ENCODE measurements around the gene RARRES1.
A peak's percentile ranks its signal among the peaks of the same experiment; 100 is the strongest.

Gene RARRES1

DNA sequence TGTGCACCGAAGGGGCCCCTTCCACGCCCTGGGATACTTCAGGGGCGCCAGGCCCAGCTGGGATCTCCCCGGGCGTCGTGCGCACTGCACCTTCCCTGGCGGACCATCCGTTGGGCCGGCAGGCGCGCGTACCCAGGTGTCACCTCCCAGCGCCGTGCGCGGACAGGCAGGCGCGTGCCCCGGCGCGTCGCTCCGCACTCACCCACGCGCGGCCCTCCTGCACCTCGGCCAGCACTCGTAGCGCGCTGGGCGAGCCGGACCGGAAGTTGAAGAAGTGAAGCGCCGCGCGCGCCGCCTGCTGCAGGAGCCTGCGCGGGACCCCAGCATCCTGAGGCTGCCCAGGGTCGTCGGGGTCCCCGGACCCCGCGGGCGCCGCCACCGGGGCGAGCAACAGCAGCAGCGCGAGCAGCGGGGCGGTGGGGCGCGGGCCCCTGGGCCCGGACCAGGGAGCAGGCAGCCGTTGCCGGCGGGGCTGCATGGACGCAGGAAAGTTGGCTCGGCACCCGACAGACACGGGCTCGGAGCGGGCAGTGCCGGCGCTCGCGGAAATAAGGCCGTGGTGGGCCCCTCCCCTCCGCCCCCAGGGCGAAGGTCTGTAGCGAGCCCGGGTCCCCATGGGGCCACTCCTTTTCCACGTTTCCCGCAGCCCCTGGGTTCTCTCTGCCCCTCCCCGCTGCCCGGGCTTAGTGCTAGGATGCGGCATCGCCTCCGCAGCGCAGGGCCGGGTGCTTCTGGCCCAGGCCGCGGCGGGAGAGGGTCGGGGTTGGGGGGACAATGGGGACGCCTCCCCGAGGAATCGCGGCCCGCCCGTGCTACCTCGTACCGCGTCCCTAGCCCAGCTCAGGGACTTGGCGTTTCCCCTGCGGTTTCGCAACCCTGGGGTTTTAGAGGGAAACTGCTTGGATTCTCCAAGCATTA is at the start of gene RARRES1:
RARRES1 (minus strand) TSS at position 520 of the 918 bp plus-strand sequence; CDS start at position 478, 42 bp downstream.
- peak; percentile 19 for DNase-seq

GRCh38 chr3:158781849-158782248 is 49.6 kb upstream of the RARRES1 start:
- DNase-seq = no peak

- DNase-seq = no peak
Measured at GRCh38 chr3:158781191-158781590, 48.9 kb upstream of the RARRES1 start.

GRCh38 chr3:158780766-158781165 is 48.5 kb upstream of the RARRES1 start:
- DNase-seq = no peak

DNA sequence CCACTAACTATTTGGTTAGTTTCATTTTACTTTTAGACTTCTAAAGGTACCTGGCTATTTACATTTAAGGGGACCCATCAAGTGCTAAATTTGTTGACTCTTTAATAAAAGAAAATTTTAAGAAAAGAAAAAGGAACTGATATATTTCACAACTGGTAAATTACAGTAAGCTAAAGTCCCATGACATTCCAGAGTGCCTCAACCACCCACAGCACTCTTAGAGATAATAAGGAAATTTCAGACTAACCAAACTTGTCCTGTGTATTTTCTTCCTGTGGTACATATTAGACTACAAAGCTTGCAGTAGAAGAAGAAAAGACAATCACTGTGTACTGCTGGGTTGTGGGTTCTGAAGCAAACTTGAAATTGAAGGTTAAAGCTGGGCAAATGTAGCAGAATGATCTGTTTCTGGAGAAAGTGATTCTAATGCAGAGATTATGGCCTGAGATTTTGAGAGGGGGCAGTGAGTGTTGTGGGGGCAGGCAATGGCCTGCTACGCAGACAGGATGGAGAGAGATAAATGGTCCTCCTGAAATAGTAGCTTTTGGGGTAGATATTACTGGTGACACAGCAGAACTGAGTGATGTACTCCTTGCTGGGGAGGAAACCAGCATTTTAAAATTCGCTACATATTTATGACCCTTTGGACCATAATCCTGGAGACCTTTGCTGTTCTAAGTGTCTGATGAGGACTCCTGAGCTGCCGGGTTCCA is 45.1 kb upstream of the RARRES1 start:
- DNase-seq = no peak

- DNase-seq = no peak
Measured at GRCh38 chr3:158776531-158776930, 44.3 kb upstream of the RARRES1 start.

DNA sequence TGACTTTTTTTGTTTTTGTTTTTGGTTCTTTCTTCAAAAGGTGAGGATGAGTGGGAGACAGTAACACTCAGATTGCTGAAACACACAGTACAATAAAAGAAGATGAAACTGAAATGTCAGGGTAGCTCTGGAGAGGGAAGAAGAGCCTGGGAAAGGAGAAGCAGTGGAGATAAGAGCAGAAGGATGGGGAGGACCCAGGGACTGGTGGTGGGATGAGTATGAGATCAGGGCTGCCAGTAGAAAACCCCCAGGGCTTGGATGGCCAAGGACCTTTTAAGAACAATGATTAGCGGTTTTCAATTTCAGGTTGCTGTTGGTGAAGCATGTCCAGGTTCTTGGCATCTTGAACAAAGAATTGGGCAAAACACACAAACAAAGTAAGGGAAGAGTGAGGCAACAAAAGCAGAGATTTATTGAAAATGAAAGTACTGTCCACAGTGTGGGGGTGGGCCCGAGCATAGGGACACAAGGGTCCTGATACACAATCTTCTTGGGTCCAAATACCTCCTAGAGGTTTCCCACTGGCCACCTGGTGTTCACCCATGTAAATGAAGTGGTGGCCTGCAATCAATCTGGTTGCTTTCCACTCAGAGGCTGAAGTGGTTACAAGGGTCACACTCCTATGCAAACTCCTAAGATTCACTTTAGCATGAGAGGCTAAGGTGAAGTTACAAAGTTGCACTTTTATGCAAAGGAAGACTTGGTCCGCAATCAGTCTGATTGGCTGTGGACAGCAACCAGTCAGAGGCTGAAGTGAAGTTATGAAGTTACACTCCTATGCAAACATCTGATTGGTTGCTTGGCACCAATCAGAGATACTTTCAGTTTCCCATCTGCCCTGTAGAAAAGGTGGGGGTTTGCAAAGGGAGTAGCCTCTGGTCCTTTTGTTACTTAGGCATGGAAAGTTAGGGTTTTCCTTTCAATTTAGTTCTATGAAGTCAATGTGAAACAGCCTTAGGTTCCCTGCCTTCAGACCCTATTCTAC is 43.5 kb upstream of the RARRES1 start:
- DNase-seq = no peak

GRCh38 chr3:158774965-158775364 is 42.7 kb upstream of the RARRES1 start:
- no peak for DNase-seq

GRCh38 chr3:158773845-158774830 is 41.9 kb upstream of the RARRES1 start:
- DNase-seq = no peak

DNA sequence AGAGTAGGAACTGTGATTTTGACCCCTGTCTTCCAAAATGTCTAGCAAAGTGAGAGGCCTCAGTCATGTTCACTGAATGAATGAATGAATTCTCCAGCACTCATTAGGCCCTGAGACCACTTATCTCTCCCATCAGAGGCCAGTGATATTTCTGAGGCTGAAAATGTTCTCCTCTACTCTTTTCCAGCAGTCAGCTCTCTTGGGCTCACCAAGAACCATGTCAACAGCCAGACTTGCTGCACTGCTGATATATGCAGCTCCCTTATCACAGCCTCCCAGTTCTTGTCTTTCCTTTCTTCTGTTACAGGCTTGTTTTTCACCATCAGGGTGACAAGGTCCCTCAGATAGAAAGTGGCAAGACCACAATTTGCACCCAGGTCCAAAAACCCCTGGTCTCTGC is 40.9 kb upstream of the RARRES1 start:
- DNase-seq = no peak

DNA sequence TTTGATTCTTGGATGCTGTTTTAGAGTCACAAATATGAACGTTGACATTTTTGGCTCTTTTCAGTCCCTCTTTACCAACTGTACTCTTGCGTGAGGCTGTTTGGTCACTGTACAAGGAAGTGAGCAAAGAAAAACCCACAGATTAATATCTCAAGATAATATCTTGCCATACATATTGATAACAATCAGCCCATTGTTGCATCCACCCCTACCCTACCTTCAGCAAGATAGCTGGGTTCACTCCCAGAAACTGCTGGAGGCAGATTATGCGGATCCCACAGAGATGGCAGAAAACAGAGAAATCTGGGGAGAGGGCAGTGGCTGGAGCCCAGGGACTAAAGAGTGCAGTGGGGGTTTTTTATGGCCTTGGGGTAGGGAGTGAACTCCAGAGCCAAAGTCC is 39.7 kb upstream of the RARRES1 start:
- DNase-seq = no peak

DNA sequence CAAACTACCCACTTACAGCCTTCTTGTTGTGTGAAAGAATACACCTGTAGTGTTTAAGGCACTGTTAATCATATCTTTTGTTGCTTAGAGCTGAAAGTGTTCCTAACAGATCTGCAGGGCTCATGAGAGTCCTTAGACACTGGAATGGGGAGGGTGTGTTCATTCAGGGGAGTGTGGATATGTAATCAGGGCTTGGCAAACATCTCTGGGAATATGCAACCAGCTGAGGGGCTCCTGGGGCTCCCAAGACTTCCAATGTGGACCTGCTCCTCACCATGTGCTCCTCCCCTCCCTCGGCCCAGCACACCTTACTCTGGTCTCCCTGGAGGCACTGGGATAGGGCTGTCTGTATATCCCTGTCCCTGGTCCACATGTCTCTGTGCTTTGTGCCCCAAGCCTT is 39.3 kb upstream of the RARRES1 start:
- no peak for DNase-seq

- no peak for DNase-seq
Measured at GRCh38 chr3:158770741-158771350, 38.6 kb upstream of the RARRES1 start.

DNA sequence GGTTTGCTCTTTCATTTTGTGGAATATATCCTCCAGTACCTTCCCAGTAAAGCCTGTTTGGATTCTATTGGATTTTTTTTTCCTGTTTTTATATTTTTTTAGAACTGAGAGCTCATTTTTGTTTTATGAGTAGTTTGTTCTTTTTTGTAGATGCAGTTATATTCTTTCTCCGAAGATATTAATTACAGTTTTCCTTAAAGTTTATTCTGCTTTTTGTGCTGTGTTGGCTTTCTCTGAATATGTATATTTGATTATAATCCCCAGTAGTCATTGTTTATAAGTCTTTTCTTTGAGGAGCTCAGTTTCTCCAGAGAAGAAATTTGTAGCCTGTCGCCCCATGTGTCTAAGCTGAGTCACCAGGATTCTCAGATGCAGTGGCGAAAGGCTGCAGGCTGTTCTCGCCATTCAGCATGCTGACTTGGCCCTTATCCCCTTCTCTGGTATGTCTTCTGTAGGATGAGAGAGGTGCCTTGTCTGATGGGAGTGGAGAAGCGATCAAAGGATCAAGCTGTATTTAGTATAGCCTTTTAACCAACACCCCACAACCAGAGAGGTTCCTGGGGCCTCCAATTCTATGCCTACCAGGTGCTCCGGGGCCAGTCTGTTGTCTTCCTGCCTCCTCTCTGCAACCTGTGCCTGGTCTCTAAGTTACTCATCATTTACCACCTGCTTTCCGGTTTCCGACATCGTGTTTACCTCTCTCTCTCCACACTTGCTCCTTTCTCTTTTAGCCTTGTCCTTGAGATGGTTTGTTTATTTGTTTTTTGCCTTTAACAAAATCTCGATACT is 37.9 kb upstream of the RARRES1 start:
- no peak for DNase-seq

DNA sequence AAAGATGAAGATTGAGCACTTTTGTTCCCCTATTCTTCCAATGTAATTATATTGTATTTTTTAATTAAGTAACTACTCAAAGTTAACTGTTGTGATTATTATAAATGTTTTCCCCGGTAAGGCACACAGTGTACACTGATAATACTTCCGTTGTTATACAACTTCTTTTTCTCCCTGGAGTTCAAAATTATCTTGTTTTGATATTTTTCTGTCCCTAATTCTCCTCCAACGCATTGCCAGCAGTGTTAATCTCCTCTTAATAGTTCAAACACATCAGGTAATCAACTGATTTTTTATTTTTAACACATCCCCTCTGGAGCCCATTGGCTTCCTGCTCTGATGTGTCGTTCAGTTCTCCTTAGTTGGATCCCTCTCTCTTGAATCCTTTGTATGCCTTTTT is 37.3 kb upstream of the RARRES1 start:
- no peak for DNase-seq

GRCh38 chr3:158768881-158769543 is 36.8 kb upstream of the RARRES1 start:
- DNase-seq = no peak

DNA sequence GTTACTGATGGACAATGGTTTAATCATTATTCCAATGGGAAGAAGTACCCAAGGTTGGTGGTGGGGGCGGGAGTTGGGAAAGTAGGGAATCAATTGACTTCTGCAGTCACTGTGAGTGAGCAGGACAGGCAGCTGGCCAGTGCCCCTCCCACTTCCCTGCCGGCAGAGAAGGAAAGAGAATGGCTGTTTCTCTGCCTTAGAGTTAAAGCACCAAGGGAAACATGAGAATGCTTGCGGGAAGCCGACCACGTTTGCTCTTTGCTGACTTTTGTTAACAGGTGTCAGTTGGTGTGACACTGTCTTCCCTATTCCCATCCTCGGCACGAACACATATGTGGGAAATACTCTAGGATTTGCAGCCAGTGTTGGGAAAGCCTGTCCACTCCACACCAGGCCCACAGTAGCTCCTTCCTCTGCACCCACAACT is 36.1 kb upstream of the RARRES1 start:
- DNase-seq = no peak

DNA sequence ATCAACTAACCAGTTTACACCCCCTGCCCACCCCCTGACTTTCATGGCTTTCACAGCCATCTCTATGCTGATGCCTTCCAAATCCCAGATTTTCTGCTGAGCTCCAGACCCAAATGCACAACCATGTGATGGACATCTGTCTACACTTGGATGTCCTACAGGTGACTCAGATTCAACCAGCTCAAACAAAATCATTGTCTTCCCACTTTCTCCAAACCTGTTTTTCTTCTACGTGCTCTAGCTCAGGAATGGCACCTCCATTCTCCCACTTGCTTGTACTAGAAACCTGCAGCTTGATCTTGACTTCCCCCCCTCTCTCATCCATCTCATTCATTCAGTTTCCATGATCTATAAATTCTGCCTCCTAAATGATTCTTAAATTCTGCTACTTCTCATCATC is 34.1 kb upstream of the RARRES1 start:
- no peak for DNase-seq

DNA sequence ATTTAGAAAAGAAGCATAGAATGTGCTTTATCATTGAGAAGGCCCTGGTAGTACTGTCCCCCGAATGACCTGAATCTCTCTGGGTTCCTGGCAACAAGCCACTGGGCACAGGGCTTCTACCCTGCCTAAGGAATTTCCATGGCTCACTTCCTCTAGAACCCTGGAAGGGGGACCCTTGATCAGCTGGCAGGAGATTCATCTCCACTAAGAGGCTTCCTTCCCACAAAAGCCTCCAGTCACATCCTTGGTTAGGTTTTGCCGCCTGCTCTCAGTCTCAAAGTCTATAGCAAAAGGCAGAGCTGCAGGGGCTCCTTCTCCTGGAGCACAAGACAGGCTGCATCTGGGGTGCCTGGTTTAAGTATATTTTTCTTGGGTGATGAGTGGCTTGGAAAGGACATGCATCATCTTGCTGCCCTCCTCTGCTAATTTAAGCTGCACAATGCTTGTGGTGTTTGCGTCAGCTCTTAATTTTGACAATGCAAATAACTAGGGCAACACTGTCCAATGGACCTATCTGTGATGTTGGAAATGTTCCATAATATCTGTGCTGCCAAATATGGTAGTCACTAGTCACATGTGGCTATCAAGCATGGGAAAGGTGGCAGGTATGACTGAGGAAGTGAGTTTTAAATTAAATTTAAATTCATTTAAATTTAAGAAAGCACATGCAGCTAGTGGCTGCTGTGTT is 33.4 kb upstream of the RARRES1 start:
- DNase-seq = no peak
